Hematopoietic multipotent progenitor cell treated with erythropoietin and hydrocortisone succinate and interleukin-3 and kit ligand, for 15 days (in vitro differentiated cells): Measurements from ENCODE around the gene RASGEF1C.
A peak's percentile ranks its signal among the peaks of the same experiment; 100 is the strongest.

ENCODE experiments used
- DNase-seq: peaks from one replicate; pipeline ENCODE4 v3.0.0-alpha.2; 2015; ENCODE audit warnings: low spot score

RASGEF1C gene

DNA sequence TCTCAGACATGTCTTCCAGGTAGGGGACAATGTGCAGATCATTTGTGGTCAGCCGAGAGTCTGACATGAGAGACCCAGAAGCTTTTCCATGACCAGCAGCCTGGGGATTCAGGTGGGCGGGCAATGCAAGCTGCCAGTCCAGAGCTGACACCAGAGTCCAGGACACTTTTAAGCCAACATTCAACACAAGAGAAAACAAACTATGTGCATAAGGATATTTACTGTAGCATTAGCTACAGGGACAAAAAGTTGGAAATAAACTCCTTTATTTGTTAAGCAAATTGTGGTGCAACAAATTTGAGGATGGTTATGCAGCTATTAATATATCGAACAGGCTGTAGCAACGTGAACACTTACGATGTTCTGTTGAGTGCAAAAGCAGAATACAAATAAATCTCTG lies 127.5 kb downstream of the RASGEF1C start:
- no peak for DNase-seq

DNA sequence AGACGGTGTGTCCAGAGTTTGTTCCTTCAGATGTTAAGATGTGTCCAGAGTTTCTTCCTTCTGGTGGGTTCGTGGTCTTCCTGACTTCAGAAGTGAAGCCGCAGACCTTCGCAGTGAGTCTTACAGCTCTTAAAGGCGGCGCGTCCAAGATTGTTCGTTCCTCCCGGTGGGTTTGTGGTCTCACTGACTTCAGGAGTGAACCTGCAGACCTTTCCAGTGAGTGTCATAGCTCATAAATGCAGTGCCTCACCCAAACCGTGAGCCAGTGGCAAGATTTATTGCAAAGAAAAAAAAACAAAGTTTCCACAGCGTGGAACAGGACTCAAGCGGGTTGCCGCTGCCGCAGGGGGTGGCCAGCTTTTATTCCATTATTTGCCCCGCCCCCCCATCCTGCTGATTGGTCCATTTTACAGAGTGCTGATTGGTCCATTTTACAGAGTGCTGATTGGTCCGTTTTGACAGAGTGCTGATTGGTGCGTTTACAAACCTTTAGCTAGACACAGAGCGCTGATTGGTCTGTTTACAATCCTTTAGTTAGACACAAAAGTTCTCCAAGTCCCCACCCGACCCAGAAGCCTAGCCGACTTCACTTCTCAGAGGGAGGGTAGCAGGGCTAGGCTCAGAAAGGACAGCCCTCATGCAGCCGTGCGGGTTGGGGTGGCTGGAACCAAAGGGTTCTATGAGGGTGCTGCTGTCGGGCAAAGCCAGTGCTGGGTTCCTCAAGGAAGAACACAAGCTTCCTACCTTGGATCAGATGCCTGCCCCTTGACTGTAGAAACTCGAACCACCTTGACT lies 128.3 kb downstream of the RASGEF1C start:
- DNase-seq, result no peak

GRCh38 chr5:180079702-180080466 lies 129.1 kb downstream of the RASGEF1C start:
- DNase-seq, result no peak

DNA sequence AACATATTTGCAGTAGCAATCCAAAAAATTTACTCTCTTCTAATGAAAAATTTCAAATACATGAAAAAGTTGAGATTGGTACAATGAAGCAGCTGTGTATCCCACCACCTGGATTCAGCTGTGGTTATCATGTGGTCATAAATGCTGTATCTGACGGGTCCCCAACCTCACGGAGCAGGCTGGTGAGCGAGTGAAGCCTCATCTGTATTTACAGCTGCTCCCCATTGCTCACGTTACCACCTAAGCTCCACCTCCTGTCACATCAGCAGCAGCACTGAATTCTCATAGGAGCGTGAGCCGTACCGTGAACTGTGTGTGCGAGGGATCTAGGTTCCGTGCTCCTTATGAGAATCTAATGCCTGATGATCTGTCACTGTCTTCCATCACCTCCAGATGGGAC lies 130.7 kb downstream of the RASGEF1C start:
- no peak for DNase-seq

DNA sequence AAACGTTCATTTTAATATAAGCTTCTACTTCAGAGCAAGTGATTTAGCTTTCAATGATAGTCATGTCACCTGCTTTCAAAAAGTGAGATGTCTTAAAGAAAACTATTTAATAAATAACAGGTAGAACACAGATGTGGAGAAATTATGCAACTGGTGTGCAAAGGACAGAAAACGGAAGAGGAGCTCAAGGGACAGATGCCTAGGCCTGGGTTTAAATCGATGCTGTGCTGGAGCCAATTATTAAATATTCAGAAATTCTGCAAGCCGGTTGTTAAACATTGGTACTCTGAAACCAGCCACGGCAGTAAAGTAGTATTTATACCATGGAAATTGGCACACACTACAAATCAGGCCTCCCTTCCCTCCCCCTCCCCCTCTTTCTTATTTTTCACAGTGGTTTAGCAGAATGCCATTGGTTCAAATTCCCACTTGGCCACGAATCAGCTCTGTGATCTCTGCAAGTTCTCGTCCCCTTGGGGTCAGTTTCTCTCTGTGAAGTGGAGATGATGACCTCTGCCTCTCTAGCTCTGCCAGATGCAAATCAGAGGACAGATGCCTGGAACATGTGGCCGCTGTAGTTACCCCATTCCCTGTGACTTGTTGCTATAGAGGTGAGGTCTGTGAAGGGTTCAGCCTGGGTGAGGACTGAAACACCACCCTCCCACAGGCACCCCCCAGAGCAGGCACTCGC lies 131.3 kb downstream of the RASGEF1C start:
- DNase-seq, result no peak

DNA sequence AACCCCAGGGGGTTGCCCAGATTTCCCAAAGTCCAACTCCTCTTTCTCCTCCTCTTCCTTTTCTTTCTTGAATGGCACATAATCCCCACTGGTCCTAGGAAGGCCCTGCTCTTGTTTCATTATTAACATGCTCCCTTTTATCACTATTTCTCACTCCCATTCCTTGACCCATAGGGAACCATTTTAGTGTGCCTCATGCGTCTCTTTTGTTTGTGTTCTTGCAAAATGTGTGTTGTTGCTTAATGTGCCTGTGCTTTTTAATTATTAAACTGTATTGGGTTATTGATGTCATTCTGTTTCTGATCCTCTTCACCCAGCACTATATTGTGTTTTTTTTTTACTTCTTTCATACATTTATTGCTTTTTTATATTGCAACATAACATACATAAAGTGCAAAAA lies 133.3 kb downstream of the RASGEF1C start:
- no peak for DNase-seq

DNA sequence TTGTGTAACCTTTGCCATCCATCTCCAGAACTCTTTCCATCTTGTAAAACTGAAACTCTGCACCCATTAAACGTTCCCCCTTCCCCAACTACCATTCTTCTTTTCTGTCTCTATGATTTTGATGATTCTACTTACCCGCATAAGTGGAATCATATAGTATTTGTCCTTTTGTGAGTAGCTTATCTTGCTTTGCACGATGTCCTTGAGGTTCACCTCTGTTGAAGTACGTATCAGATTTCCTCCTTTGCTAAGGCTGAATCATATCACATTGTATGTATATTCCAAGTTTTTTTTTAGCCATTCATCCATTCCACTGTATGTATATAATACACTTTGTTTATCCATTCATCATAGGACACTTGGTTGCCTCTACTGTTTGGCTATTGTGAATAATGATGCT lies 134.5 kb downstream of the RASGEF1C start:
- no peak for DNase-seq

DNA sequence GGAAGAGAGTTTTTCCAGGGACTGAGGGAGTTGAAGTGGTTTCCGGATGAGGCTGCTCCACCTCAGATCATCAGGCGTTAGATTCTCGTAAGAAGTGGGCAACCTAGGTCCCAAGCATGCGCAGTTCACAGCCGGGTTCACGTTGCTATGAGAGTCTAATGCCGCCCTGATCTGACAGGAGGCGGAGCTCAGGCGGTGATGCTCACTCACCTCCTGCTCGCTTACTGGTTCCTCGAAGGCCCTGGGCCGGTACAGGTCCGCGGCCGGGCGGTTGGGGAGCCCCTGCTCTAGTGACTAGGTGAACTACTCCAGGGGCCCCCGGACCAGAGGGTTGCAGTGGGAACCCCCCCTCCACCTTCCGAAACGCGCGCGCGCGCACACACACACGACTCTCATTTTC lies 136.5 kb downstream of the RASGEF1C start:
- no peak for DNase-seq

GRCh38 chr5:180072256-180072548 lies 136.8 kb downstream of the RASGEF1C start:
- DNase-seq, result no peak

DNA sequence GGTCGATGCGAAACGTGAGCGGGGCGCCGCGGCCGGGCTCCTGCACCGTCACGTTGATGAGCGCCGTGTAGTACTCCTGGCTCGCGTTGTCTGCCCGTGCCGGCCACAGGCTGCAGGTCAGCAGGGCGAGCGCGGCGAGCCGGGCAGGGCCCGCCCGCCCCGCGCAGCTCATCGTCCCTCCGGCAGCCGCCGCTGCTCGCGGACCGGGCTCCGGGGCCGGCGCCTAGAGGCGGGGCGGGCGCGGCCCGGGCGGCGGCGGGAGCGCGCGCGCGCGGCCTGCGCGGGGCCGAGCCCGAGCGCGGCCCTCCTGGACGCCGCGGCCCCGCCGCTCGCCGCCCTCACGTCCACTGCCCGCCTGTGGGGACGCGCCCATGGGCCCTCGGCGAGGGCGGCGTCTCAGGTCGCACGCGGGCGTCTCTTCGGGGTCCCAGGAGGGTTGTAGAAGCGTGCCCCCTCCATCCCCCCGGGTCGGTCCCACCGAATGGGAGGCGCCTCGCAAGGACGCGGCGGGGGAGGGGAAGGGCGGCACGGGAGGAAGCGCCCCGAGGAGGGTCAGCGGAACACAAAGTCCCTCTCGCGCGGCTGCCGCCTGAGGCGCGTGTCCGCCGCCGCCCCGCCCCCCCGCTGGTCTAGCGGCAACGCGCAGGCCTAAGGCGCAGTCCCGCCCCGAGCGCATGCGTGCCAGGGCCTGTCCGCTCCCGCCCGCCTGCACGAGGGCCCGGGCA lies 137.3 kb downstream of the RASGEF1C start, which contains the start of gene RNF130:
RNF130 (minus strand) TSS at position 229 of the 725 bp plus-strand sequence; CDS start at position 172, 57 bp downstream.
- DNase-seq, result peak; percentile 76

- DNase-seq, result no peak
Observed at GRCh38 chr5:180070756-180071530, 138.1 kb downstream of the RASGEF1C start.

GRCh38 chr5:180069589-180070247 lies 139.3 kb downstream of the RASGEF1C start:
- no peak for DNase-seq

DNA sequence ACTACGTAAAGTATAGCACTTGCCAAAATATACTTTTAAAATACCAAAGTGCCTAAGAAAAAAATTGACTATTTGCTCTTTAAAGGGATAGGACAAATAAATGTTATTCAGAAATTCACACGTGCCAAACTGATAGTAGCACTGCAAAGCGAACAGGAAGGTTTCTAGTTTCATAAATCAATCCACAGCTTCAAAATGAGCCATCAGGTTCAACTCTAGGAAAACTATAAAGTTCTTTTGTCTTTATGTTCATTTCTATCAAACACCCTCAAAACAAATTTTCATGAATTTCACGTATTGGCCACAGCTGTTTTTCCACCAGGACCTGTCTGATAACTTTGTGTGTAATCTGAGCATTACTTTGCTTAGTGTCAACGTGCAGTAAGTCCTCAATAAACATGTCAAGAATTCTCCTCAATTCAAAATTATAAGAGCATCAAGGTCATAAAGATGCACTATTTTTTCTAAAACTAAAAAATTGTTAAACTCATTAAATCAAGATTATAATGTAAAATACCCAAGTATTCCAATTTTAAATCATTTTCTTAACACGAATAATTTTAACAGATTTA lies 140.4 kb downstream of the RASGEF1C start:
- DNase-seq, result no peak

DNA sequence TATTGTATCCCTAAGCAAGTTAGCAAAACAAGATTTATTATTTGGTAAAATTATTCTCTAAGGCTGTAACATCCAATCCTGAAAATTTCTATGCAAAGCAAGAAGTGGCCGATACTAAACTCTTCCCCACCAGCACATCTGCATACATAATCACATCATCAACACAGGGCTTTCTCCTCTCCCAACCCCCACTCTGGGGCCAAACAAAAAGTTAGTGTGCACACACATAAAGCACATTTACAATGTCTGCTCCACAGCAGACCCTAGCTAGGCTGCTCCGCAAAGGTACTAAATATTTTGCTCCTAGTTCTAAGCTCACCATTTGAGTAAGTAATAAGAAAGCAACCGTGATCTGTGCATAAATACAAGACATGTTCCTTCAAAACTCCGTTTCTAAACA lies 141.0 kb downstream of the RASGEF1C start:
- no peak for DNase-seq

- DNase-seq, result no peak
Observed at GRCh38 chr5:180060192-180060591, 148.8 kb downstream of the RASGEF1C start.

GRCh38 chr5:180059326-180059725 lies 149.7 kb downstream of the RASGEF1C start:
- DNase-seq, result no peak

DNA sequence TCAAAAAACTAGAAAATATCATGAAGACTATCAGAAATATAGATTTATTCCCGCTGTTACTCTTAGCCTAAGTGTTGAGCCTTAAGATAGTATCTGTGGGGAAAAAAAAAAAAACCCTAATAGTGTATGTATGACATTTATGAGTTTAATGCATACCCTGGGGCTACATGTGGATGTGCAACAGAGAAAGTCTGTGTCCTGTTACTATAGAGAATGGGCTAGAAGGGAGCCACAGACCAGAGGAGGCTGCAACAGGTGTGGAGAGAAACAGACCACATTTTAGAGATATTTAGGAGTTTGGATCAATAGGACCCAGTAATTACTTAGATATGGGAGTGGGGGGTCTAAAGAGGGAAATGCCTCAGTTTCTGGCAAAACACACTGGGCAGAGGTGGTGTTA lies 152.9 kb downstream of the RASGEF1C start:
- no peak for DNase-seq

- DNase-seq, result no peak
Observed at GRCh38 chr5:180054226-180054625, 154.8 kb downstream of the RASGEF1C start.

DNA sequence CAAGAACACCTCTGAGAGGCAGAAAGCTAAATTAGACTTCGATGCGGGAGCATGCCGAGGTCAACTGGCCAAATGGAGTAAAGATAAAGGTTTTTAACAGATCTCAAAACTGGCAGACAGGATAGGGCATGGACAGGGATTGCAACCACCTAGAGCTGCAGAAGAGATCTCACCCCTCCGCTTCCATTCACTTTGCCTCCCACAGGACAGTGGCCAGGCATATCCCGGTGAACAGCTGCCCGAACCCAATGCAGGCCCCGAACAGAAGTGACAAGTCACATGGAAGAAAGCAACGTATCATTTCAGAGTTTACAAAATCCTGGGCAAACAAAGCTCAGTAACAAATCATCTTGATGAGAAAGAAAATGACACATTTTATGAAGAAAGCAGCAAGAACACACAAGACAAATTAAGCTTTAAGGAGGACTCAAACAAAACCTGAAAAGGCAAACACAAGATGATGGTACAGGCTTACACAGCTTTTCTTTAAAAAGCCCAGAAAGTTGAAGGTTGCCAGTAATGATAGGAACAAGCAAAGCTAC lies 155.9 kb downstream of the RASGEF1C start:
- no peak for DNase-seq

DNA sequence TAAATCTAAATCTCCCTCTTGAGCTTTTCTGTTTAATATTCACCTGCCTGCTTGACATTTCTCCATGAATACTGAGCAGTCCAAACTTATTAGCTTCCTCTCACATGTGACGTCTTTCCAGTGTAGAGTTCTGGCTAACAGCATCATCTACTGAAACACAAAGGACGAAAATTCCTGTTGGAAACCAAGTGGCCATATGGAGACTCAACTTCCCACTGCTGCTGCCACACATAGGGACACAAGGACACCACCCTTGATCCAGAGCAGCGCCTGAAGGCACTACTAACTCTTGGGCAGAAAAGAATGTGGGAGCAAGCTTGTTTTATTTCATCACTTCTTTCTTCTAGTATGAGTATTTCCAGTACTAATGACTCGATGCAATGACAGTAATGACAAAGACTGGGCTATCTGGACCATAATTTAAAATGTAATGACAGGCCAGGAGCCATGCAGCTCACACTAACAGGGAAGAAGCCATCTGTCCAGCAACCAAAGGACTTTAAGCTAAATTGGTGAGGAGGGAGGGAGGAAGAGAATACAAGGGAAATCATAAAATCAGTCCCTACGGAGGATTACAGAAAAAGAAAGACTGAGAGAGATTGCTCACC lies 156.7 kb downstream of the RASGEF1C start:
- no peak for DNase-seq
